NK-92 treated with Interleukin-12 subunit alpha and Interleukin-12 subunit beta, amount 100 ng/mL, for 24 hours (cell line): Measurements from ENCODE around the gene BANF1.
A peak's percentile ranks its signal among the peaks of the same experiment; 100 is the strongest.
"Not testable (repeated sequence)": the region's sequence is repeated elsewhere in the genome, so short reads cannot be mapped to it uniquely, and the experiment has no call there.

Experiments used
- DNase-seq: peaks from one replicate; lab custom pipeline; 2025; lab: John Stamatoyannopoulos, UW

The BANF1 gene

DNA sequence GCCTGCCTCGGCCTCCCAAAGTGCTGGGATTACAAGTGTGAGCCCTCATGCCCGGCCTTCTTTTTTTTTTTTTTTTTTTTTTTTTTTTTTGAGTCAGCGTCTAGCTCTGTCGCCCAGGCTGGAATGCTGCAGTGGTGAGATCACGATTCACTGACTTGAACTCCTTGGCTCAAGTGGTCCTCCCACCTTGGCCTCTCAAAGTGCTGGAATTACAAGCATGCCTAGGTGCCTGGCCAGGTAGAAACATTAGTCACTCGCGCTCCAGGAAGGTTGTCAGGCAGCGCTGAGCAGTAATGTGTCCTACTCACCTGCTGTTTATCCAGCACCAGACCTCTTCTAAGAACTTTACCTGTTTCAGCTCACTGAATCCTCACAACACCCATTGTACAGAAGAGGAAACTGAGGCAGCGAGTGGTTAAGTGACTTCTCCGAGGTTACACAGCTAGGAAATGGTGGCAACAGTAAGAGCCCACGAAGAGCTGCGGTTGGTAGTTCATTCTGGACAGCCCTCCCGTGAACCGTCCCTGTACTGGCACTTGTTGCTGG lies 9.0 kb downstream of the BANF1 start:
- DNase-seq: no peak

DNA sequence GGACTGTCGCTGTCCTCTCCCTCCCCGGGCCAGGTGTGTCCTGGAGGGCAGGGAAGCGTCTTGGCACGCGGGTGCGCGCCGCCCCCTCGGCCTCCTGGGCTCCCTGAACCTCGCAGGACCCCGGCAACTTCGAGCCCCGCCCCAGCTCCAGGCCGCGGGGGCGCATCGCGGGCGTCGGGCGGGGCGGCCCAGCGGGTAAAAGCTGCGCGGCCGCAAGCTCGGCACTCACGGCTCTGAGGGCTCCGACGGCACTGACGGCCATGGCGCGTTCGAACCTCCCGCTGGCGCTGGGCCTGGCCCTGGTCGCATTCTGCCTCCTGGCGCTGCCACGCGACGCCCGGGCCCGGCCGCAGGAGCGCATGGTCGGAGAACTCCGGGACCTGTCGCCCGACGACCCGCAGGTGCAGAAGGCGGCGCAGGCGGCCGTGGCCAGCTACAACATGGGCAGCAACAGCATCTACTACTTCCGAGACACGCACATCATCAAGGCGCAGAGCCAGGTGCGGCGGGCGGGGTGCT lies 9.5 kb downstream of the BANF1 start, which contains the start of gene CST6:
Gene CST6 (plus strand): TSS at position 224 of the 519 bp plus-strand sequence. CDS start 37 bp downstream, at position 261.
- no peak for DNase-seq

DNA sequence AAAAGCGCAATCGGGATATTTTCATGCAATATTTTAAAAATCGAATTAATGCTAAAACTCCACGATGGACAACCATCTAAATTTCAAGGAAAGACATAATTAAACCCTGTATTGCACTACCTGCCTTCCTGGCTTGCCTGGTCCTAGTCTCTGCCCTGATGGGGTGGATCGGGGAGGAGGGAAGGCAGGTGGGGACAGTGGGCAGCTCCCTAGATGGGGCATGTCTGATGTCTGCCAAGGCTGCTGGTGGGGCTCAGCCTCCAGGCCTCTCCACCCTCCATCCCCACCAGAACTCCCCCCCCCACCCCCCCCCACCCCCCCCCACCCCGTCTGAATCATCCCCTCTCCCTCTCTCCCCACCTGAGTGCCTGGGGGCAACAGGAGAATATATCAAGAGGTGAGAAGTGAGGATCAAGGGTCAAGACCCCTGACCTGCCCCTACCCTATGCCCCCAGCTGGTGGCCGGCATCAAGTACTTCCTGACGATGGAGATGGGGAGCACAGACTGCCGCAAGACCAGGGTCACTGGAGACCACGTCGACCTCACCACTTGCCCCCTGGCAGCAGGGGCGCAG lies 10.2 kb downstream of the BANF1 start:
- DNase-seq: no peak

DNA sequence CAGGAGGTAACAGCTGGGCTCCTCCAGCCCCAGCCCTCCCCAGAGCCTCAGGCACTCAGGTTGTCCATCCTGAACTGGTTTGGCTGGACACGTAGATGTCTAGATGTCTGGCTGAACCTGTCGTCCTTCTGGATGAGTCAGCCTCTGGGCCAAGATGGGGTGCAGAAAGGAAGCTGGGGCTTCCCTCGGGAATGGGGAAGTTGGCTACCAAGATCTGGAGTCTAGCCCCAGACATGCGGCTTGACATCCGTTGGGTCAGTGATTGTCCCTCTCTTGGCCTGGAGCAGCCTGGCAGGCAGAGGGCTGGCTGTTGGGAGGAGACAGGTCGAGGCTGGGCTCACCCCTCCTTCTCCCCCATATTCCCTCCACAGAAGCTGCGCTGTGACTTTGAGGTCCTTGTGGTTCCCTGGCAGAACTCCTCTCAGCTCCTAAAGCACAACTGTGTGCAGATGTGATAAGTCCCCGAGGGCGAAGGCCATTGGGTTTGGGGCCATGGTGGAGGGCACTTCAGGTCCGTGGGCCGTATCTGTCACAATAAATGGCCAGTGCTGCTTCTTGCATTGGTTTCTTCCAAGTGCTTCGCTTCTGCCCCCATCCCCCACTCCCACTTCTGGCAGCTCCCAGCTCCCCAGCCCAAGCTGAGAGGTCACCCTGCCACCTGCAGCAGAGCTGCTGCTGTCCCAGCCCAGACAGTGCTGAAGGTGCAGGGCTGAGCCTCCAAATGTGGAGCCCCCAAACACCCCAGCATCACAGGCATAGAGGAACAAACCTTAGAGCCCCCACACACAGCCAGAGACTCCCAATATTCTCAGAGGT lies 10.9 kb downstream of the BANF1 start:
- DNase-seq: no peak

DNA sequence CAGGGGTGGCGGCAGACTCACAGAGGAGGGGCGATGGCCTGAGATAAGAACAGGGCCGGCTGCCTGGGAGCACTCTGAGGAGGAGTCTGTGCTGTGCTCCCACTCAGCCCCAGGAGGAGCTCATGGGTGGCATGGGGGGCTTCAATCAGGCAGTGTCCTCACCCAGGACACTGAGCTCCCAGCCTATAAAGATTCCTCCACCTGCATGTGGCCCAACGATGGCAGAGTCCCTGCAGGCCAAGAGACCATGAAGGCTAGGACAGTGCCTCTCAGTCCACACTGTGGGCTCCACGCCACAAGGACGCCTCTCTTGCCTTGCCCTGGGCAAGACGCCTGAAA lies 11.4 kb downstream of the BANF1 start:
- DNase-seq: no peak

DNA sequence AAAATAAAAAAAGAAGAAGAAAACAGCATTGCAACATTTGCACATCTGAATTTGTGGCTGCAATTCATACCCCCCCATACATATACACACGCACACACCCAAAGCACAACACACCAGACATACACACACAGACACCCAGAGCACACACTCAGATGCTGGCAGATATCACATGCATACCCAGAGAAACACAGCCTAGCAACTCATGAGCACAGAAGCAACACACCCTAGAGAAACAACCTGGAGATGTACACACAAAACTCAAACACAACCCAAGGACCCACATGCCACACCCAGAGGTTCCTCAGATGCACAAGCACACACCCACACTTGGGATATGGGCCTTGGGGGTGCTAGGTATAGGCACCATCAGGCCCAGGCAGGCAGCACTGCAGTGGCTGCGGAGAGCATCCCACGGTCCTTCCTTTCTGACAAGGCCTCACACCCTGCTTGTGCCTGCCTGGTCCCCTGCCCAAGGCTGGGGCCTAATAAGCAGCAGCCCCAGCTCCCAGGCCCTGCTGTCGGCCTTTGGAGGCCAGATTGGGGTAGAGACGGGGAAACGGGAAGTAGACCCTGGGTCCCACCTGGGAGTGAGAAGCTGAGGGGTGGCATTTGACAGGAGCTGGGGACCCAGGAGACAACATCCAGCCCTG lies 12.6 kb downstream of the BANF1 start:
- DNase-seq: no peak

DNA sequence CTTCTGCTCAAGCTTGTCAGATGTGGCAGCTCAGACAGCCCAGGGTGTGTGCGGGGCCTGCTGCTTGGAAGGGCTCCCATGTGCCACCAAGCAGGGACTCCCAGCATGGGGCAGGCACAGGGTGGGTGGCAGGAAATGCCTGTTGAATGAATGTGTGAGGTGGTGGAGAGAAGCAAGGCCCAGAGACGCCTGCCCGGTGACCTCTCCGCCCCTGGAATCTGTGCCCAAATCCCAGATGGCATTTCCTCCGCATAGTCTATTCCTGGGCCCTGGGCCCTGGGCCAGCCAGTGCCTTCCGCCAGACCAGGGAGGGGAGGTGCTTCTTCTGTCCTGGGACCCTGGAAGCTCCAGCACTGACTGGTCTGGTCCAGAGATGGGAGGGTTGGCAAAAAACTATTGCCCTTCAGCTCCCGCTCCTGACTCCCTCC lies 13.2 kb downstream of the BANF1 start:
- no peak for DNase-seq

DNA sequence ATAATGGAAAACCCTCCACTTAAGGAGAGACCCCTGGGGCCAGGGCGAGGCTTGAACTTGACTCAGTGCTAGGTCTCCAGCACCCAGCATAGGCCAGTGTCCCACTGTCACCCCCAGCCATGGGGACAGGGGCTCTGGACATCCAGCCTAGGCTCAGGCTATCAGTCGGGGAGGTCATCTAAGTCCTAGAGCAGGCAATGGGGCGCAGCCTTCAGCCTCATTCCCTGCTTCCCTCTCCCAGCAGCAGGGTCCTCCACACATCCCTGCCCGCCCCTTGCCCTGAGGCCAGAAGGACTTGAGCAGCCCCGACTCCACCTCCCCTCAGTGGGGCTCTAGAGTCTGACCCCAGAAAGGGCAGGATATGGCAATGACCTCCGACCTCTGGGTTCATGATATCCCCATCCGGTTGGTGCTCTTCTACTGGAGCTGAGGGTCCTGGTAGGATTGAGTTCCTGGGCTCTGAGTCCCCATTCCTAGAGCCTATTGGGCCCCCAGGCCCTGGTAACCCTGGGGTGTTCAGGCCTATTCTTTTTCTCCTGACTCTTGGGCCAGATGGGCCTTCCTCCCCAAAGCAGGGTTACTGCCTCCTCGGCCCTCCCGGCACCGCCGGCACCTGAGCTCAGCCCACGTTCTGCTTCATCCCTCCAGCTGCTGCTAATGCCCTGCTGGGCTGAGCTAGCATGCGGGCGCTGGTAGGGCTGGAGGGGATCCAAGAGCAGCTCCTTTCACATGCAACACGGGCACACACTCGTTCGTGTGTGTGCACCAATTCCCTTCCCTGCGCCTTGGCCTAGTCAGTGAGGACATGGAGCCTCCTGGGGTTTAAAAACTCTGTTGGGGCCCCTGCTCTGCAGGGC lies 13.9 kb downstream of the BANF1 start:
- no peak for DNase-seq

DNA sequence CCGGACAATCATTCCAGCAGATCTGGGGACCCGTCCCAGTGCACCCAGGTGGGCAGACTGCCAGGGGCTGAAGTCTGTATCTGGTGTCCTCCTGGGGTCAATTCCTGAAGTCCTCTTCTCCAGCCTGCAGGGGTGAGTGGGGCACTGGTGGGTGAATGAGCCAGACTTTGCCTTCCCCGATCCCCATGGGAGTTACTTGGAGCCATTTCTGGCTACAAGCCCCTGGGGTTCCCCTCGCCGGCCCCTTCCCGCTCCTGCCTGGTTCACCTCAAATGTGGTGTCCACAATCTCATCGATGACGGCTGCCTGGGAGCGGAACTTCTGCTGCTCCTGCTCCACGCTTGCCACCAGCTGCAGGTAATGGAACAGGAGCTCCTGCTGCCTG lies 14.5 kb downstream of the BANF1 start:
- DNase-seq: no peak

DNA sequence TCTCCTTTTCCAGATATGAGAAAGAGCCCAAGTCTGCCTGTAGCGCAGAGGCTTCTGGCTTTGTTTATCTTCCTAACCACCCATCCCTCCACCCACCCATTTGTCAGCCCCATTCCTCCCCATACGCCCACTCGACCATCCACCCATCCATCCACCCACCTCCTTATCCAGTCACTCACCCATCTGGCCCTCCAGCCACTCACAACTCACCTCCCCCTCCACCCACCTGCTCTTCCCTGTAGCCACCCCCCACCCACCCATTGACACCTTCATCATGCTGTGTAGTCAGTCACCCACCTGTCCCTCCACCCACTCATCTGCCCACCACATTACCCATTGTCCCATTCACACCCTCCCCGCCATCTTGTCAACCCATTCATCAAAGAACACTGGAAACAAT lies 15.0 kb downstream of the BANF1 start:
- no peak for DNase-seq

DNA sequence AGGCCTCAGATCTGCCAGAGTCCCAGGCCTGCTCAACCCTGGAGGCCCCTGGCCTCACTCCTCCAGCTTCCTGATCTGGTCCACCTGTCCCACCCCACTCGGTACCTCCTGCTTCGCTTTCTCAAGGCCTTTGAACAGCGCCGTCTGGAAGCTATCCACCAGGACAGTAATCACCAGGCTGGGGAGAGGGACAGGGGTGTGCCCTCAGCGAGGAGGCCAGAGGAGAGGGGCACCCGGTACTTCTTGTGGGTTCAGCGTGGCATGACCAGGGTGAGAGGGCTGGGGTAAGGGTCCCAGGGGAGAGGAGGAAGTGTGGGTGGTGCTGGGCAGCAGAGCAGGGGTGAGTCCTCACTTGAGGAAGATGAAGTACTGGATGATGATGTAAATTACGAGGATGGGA lies 17.9 kb downstream of the BANF1 start:
- no peak for DNase-seq

DNA sequence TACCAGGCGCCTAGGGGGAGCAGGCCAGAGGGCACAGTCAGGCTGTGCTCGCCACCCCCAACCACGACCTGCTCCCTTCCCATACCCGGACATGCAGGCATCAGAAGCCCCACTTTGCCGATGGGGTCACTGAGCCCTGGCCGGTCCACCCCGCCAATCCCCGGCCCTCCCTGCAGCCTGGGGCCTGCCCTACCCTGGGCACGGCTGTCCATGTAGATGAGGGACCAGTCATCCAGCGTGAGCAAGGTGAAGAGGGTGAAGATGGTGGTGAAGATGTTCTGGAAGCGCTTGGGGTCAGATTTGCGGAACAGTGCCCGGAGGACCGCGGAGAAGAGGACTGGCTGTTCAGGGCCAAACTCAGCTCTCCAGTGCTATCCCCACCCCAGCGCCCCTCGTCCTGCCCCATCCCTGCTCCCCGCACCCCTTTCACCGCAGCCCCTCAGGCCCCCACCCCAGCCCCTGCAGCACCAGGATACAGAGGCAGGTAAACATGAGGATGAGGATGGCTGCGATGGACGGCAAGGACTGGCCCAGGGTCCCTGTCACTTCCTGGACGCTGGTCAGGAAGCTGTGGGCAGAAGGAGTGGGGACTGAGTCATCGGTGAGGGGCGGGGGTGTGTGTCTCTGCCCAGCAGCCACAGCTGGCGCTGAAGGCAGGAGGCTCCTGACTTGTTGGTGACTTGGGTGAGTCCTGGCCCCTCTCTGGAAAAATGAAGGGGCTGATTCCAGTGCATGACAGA lies 18.5 kb downstream of the BANF1 start:
- peak; percentile 61 for DNase-seq

DNA sequence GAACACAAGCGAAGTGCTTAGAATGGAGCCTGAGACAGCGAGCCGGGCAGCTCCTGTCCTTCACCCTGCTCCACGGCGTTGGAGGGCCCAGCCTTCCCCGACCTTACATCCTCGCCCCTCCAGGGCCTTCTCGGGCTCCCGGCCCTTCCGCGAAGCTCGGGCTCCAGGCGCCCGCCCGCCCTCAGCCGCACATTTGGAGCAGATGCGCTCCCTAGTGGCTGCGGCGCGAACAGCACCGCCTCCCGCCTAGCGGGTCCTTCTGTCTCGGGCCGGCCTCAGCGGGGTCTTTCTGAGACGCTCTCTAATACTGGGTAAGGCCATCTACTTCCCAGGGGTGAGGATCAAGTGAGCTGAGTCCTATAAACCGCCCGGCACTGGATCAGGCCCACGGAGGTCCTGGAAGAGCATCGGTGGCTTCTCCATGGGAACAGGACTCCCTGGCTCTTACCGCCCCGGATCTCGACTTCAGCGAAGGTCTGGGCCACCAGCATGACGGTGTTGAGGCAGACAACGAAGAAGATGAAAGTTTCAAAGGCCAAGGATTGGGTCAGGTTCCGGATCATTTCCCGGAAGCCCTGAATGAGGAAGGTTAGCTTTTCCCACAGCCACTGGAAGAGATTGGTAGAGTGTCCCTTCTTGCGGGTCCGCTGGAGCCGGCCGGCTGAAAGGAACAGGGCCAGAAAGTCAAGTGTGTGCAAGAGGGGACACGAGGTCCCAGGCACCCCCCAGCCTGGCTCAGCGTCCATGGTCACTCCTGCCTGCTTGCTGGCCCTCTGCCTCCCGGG lies 20.3 kb downstream of the BANF1 start:
- DNase-seq: peak; percentile 39

DNA sequence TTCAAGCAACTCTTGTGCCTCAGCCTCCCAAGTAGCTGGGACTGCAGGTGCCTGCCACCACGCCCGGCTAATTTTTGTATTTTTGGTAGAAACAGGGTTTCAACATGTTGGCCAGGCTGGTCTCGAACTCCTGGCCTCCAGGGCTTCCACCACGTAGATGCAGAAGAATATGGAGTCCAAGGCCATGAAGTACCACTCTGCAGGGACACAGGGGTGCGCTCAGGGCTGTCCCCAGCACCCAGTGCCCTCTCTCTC lies 20.8 kb downstream of the BANF1 start:
- DNase-seq: not testable (repeated sequence)

DNA sequence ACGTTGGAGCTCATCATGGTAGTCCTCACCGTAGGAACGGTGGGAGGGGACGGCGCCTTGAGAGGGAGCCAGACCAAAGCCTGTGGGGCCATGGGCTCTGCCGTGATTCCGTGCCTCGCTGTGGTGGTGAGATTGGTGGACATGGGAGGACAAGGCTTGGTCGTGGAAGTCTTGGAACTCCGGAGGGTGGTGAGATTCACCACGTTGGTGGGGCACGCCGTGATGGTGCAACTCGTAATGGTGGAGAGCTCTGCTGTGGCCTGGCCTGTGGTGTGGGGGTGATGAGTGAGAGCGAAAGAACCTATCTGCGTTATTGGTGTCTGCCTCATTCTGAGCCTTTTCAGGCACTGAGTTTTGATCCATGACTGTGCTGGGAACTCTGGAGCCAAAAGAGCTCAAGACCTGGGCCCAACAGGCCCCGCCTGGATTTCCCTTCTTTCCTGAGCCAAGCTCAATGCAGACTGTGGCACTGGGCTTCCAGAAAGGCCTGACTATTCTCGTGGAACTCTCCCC lies 23.8 kb downstream of the BANF1 start, which contains the start of gene CATSPER1:
Gene CATSPER1 (minus strand): TSS at position 463 of the 513 bp plus-strand sequence. CDS start 100 bp downstream, at position 363.
- no peak for DNase-seq

DNA sequence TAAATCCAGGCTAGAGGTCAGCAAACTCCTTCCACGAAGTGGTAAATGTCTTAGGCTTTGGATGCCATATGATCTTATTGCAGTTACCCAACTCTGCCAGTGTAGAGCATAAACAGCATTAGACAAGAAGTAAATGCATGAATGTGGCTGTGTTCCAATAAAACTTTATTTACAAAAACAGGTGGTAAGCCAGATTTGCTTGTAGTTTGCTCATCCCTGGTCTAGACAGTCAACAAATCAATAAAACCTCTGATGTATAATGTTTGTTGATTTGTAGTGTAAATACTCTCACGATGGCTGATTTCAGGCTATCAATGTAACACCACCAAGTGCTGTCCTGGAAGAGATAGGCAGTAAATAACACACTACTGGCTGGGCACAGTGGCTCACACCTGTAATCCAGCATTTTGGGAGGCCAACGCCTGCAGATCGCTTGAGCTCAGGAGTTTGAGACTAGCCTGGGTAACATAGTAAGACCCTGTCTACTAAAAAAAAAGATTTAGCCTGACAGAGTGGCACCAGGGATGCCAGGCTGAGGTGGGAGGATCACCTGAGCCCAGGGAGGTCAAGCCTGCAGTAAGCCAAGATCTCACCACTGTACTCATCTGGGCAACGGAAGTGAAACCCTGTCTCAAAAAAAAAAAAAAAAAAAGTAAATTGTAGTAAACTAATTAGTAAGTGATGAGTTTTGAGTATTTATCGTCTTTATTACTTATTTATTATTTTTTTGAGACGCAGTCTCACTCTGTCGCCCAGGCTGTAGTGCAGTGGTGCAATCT lies 30.8 kb downstream of the BANF1 start:
- DNase-seq: no peak

DNA sequence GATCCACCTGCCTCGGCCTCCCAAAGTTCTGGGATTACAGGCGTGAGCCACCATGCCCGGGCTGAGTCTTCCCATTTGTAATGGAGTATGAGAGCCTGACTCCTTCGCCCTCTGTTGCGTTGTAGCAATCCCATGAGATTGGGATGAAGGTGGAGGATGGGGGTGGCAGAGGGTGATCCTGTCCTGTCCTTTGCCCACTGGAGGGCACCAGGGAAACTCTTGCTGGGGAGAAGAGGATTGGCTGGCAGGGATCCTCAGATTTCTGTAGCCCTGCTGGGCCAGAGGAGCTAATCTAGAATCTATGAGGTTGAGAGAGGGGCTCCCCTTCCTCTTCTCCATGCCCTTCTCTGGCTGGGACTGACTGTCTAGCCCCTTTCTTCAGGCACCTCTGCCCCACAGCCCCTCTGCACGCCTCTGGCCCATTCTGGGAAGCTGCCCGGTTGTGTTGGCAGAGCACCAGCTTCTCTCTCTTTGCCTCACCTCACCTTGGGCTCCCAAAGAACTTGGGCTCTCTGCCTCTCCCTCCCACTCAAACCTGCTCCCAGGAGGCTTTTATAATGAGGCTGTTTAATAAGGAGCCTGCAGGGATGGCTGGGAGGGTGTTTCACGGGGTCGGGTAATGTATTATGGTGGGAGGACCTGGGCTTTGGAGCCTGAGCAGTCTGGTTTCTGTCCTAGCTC lies 33.5 kb downstream of the BANF1 start:
- DNase-seq: no peak

DNA sequence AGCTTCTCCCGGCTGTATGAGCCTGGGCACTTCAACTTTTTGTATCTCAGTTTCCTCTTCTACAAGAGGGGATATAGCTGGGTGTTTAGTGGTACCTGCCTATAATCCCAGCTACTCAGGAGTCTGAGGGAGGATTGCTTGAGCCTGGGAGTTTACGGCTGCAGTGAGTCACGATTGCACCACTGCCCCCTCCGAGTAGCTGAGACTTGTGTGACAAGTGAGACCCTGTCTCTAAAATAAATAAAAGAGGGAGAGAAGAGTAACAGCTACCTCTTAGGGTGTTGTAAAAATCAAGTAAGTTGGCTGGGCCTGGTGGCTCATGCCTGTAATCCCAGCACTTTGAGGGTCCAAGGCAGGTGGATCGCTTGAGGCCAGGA lies 34.0 kb downstream of the BANF1 start:
- no peak for DNase-seq

DNA sequence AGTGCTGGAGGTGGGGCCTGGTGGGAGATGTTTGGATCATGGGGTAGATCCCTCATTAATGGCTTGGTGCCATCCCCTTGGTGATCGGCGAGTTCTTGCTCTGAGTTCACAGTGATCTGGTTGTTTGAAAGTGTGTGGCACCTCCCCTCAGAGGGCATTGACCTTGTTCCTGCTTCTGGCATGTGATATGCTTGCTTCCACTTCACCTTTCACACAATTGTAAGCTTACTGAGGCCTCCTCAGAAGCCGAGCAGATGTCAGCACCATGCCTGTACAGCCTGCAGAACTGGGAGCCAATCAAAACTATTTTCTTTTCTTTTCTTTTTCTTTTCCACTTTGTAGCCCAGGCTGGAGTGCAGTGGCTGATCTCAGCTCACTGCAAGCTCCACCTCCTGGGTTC lies 35.0 kb downstream of the BANF1 start:
- DNase-seq: no peak
